IMR-90 (cell line): Measurements from ENCODE around the gene TP53BP2. TPM values are rescaled to one million over a fixed set of nuclear protein-coding genes. Genes with fewer than 3 reads are reported as not detected.

Experiments used
- ATAC-seq: fragments of 200-7000 bp; cut with Tn5 transposase; 2 replicates; pipeline ENCODE4 v1.9.1; 2020; ENCODE audit warnings: low read depth, mild to moderate bottlenecking, moderate library complexity
- BruUV-seq: library from RNA; stranded (reverse); fragments of 400-500 nt; replicated peaks from 2 replicates; lab custom pipeline; 2021; lab: Mats Ljungman, UMichigan
- CTCF ChIA-PET: fragments of 300-600 bp; formaldehyde crosslinking; extraction: SDS; loops from one replicate; lab custom pipeline; 2021; ENCODE audit warnings: antibody characterized with exemption; lab: Yijun Ruan, JAX
- POLR2A ChIA-PET: fragments of 300-600 bp; sonication (Branson Sonifier 250); formaldehyde crosslinking; loops from one replicate; lab custom pipeline; 2022; ENCODE audit warnings: antibody characterized with exemption; ENCODE audit not compliant: unreplicated experiment; lab: Charles Lee
- DNase-seq: peaks from one replicate; pipeline ENCODE4 v3.0.0; 2013
- H2AFZ ChIP-seq: replicated peaks from 2 replicates; pipeline ENCODE3; 2013; ENCODE audit warnings: low read length, mild to moderate bottlenecking; ENCODE audit not compliant: poor library complexity
- H2AK5ac ChIP-seq: 2 replicates; pipeline ENCODE4 v1.6.1; 2013; ENCODE audit warnings: low read depth, low read length, inconsistent platforms
- H2AK9ac ChIP-seq: replicated peaks from 2 replicates; pipeline ENCODE3; 2013; ENCODE audit warnings: mild to moderate bottlenecking, low read depth, low read length, moderate library complexity; ENCODE audit not compliant: poor library complexity
- H2BK120ac ChIP-seq: 2 replicates; pipeline ENCODE4 v1.6.1; 2013; ENCODE audit warnings: low read depth, low read length, inconsistent platforms
- H2BK15ac ChIP-seq: 3 replicates; pipeline ENCODE4 v1.6.1; 2013; ENCODE audit warnings: low read depth, low read length, inconsistent platforms
- H2BK20ac ChIP-seq: 2 replicates; pipeline ENCODE4 v1.6.1; 2013; ENCODE audit warnings: low read depth, mild to moderate bottlenecking, inconsistent platforms, low read length, moderate library complexity
- H2BK5ac ChIP-seq: 2 replicates; pipeline ENCODE4 v1.6.1; 2013; ENCODE audit warnings: mild to moderate bottlenecking, low read depth, low read length, inconsistent platforms; ENCODE audit not compliant: poor library complexity, severe bottlenecking
- H3K14ac ChIP-seq: replicated peaks from 2 replicates; pipeline ENCODE4 v1.6.1; 2013; ENCODE audit warnings: low read depth, low read length, inconsistent platforms
- H3K18ac ChIP-seq: 2 replicates; pipeline ENCODE4 v1.6.1; 2013; ENCODE audit warnings: low read depth, low read length, control low read depth
- H3K23ac ChIP-seq: 2 replicates; pipeline ENCODE4 v1.6.1; 2013; ENCODE audit warnings: low read depth, low read length, inconsistent platforms
- H3K27ac ChIP-seq: 2 replicates; pipeline ENCODE4 v1.5.1; 2013; ENCODE audit warnings: mild to moderate bottlenecking, control low read depth, low read length; ENCODE audit not compliant: insufficient read depth
- H3K27me3 ChIP-seq: 2 replicates; pipeline ENCODE4 v1.6.1; 2013; ENCODE audit warnings: low read length; ENCODE audit not compliant: control insufficient read depth, insufficient read depth
- H3K36me3 ChIP-seq: 2 replicates; pipeline ENCODE4 v1.6.1; 2013; ENCODE audit warnings: low read length, mixed read lengths; ENCODE audit not compliant: control insufficient read depth, insufficient read depth
- H3K4ac ChIP-seq: 2 replicates; pipeline ENCODE4 v1.6.1; 2013; ENCODE audit warnings: low read depth, low read length, inconsistent platforms
- H3K4me1 ChIP-seq: 2 replicates; pipeline ENCODE4 v1.6.1; 2013; ENCODE audit warnings: low read length, mixed read lengths; ENCODE audit not compliant: control insufficient read depth, insufficient read depth
- H3K4me2 ChIP-seq: 2 replicates; pipeline ENCODE4 v1.6.1; 2013; ENCODE audit warnings: low read depth, mild to moderate bottlenecking, control low read depth, low read length, moderate library complexity
- H3K4me3 ChIP-seq: 2 replicates; pipeline ENCODE4 v1.5.1; 2013; ENCODE audit warnings: low read depth, mild to moderate bottlenecking, control low read depth, low read length, moderate library complexity; ENCODE audit not compliant: insufficient read depth
- H3K56ac ChIP-seq: 2 replicates; pipeline ENCODE4 v1.6.1; 2013; ENCODE audit warnings: low read length, inconsistent platforms; ENCODE audit not compliant: insufficient read depth; ENCODE audit errors: extremely low read depth
- H3K79me1 ChIP-seq, 2 experiments: 2 replicates each; pipeline ENCODE4 v1.6.1; 2013; ENCODE audit warnings: low read length in 2 of 2, inconsistent platforms in 1 of 2, low read depth in 1 of 2
- H3K9ac ChIP-seq: 2 replicates; pipeline ENCODE4 v1.6.1; 2013; ENCODE audit warnings: low read depth, low read length, control low read depth
- H3K9me1 ChIP-seq: 2 replicates; pipeline ENCODE4 v1.6.1; 2013; ENCODE audit warnings: low read length, inconsistent platforms; ENCODE audit not compliant: insufficient read depth
- H3K9me3 ChIP-seq: 2 replicates; pipeline ENCODE4 v1.6.1; 2013; ENCODE audit warnings: low read length; ENCODE audit not compliant: control insufficient read depth, insufficient read depth
- H4K20me1 ChIP-seq: 2 replicates; pipeline ENCODE4 v1.6.1; 2013; ENCODE audit warnings: low read length, inconsistent platforms; ENCODE audit not compliant: insufficient read depth
- H4K5ac ChIP-seq: 2 replicates; pipeline ENCODE4 v1.6.1; 2013; ENCODE audit warnings: mild to moderate bottlenecking, low read depth, low read length, control low read depth
- H4K8ac ChIP-seq, 2 experiments: 2 replicates each; pipeline ENCODE4 v1.6.1; 2013; ENCODE audit warnings: low read depth in 2 of 2, low read length in 2 of 2, control low read depth in 1 of 2, inconsistent platforms in 1 of 2
- H4K91ac ChIP-seq: 2 replicates; pipeline ENCODE4 v1.6.1; 2013; ENCODE audit warnings: low read depth, low read length, inconsistent platforms; ENCODE audit not compliant: insufficient read depth
- BHLHE40 ChIP-seq: fragments of 150-350 bp; IDR thresholded peaks from 2 replicates; pipeline ENCODE4 v1.6.1; 2016; ENCODE audit warnings: mild to moderate bottlenecking, low read depth, low read length
- CEBPB ChIP-seq: IDR thresholded peaks from 2 replicates; pipeline ENCODE4 v1.6.1; 2012; ENCODE audit warnings: low read depth, low read length, improper control_type of control experiment
- CHD1 ChIP-seq: IDR thresholded peaks from 2 replicates; pipeline ENCODE4 v1.6.1; 2012; ENCODE audit warnings: low read depth, low read length, improper control_type of control experiment
- CTCF ChIP-seq: conservative IDR thresholded peaks from 2 replicates; pipeline ENCODE4 v1.5.1; 2012; ENCODE audit warnings: mild to moderate bottlenecking, low read depth, low read length, improper control_type of control experiment
- FOS ChIP-seq: fragments of 150-350 bp; IDR thresholded peaks from 2 replicates; pipeline ENCODE4 v1.6.1; 2016; ENCODE audit warnings: low read depth, low read length
- MAFK ChIP-seq: IDR thresholded peaks from 2 replicates; pipeline ENCODE4 v1.6.1; 2012; ENCODE audit warnings: low read depth, low read length, improper control_type of control experiment
- MAZ ChIP-seq: IDR thresholded peaks from 2 replicates; pipeline ENCODE4 v1.6.1; 2012; ENCODE audit warnings: low read depth, mild to moderate bottlenecking, low read length, improper control_type of control experiment, moderate library complexity, borderline replicate concordance
- MXI1 ChIP-seq: IDR thresholded peaks from 2 replicates; pipeline ENCODE4 v1.6.1; 2012; ENCODE audit warnings: low read depth, mild to moderate bottlenecking, low read length, moderate library complexity, borderline replicate concordance
- NFE2L2 ChIP-seq: fragments of 150-350 bp; IDR thresholded peaks from 2 replicates; pipeline ENCODE4 v1.6.1; 2016; ENCODE audit warnings: low read depth, mild to moderate bottlenecking, low read length
- POLR2A ChIP-seq: IDR thresholded peaks from 2 replicates; pipeline ENCODE4 v1.6.1; 2012; ENCODE audit warnings: mild to moderate bottlenecking, low read depth, low read length
- RAD21 ChIP-seq: IDR thresholded peaks from 2 replicates; pipeline ENCODE4 v1.6.1; 2012; ENCODE audit warnings: low read length, improper control_type of control experiment
- RCOR1 ChIP-seq: IDR thresholded peaks from 2 replicates; pipeline ENCODE4 v1.6.1; 2012; ENCODE audit warnings: mild to moderate bottlenecking, low read length, improper control_type of control experiment; ENCODE audit not compliant: insufficient replicate concordance
- RFX5 ChIP-seq: IDR thresholded peaks from 2 replicates; pipeline ENCODE4 v1.8.0; 2012; ENCODE audit warnings: low read depth, mild to moderate bottlenecking, low read length, moderate library complexity
- SMC3 ChIP-seq: fragments of 150-350 bp; IDR thresholded peaks from 2 replicates; pipeline ENCODE4 v1.6.1; 2016; ENCODE audit warnings: low read depth, mild to moderate bottlenecking, antibody characterized with exemption, low read length, moderate library complexity
- WGBS, 2 experiments: methylation state at CpG; one replicate each; pipeline versions ENCODE4 v1.1.5 to v1.1.7; 2013; ENCODE audit warnings: missing lambda C conversion rate in 2 of 2; ENCODE audit not compliant: insufficient read length in 1 of 2; ENCODE audit errors: extremely low coverage in 2 of 2; 5-methylcytosine and 5-hydroxymethylcytosine counted together
- dilution Hi-C: fragments of 300-500 bp; cut with HindIII; formaldehyde crosslinking; loops from one replicate; pipeline ENCODE4 v1.14.3; 2018; ENCODE audit warnings: low sequenced_read_pairs; ENCODE audit not compliant: unreplicated experiment
- in situ Hi-C: fragments of 300-500 bp; cut with MboI; formaldehyde crosslinking; loops from 3 replicates; pipeline ENCODE4 v1.14.3; 2019; ENCODE audit warnings: low sequenced_read_pairs, inconsistent platforms, mixed read lengths
- intact Hi-C: fragments of 100-400 bp; cut with micrococcal nuclease; formaldehyde crosslinking; loops from 2 replicates; pipeline ENCODE4 v1.10.0; 2022
- polyA plus RNA-seq, 3 experiments: library from polyadenylated mRNA; depleted of rRNA; stranded (reverse); fragments of >200 nt; gene quantifications; 2 replicates each; pipeline ENCODE4 v1.2.3, GENCODE V29; 2012; ENCODE audit warnings: low replicate concordance in 1 of 3
- total RNA-seq: library from RNA; depleted of rRNA; stranded (reverse); fragments of >200 nt; gene quantifications from 2 replicates; pipeline ENCODE4 v1.2.3, GENCODE V29; 2012
- TF ChIP-seq, protein P1 (sequence below): fragments of 150-350 bp; IDR thresholded peaks from 2 replicates; pipeline ENCODE4 v1.6.1; 2017; ENCODE audit warnings: mild to moderate bottlenecking, antibody characterized with exemption, low read length, low read depth
- TF ChIP-seq, protein P2 (sequence below): fragments of 150-350 bp; IDR thresholded peaks from 2 replicates; pipeline ENCODE4 v1.6.1; 2016; ENCODE audit warnings: low read depth, mild to moderate bottlenecking, low read length, moderate library complexity, borderline replicate concordance

Gene TP53BP2
- total and polyA plus RNA-seq, 2 of the 4 experiments (the other 2 are of a cell fraction), result 19.9 to 35.0 TPM

GRCh38 chr1:223793716-223794115, 52.0 kb downstream of the TP53BP2 start:
- H3K14ac ChIP-seq, result no peak overlapping the region
- H2AFZ ChIP-seq, result no peak overlapping the region
- H3K9ac ChIP-seq, result no peak overlapping the region
- in situ Hi-C loops (no loop called here), dilution Hi-C loops (no loop called here), intact Hi-C loops (no loop called here)
- no peak overlapping the region for H2BK120ac ChIP-seq
- H3K4me2 ChIP-seq, result no peak overlapping the region
- H4K5ac ChIP-seq, result no peak overlapping the region
- H2BK15ac ChIP-seq, result no peak overlapping the region
- no peak overlapping the region for H3K23ac ChIP-seq
- no CpG with 5 or more reads among the region's 4 CpGs for WGBS, 2 experiments
- no TSS peak for BruUV-seq
- H4K8ac ChIP-seq, result no peak overlapping the region
- no peak overlapping the region for H4K91ac ChIP-seq
- H3K36me3 ChIP-seq, result peaks cover 30% of the 10 kb centered on the region
- peaks cover 4% of the 10 kb centered on the region for H4K20me1 ChIP-seq
- CTCF ChIA-PET, result no interaction called here
- H3K4ac ChIP-seq, result no peak overlapping the region
- no peaks in the 10 kb centered on the region for H3K4me1 ChIP-seq
- POLR2A ChIA-PET, result no interaction called here
- no peak overlapping the region for H2AK5ac ChIP-seq
- H2BK5ac ChIP-seq, result no peak overlapping the region
- peaks cover 3% of the 10 kb centered on the region; the same call in 1 of the 2 replicates for H3K9me1 ChIP-seq
- H3K79me1 ChIP-seq, result peaks cover 8 to 45% of the 10 kb centered on the region in 2 experiments
- H3K56ac ChIP-seq, result no peak overlapping the region
- no peak overlapping the region for H3K18ac ChIP-seq
- ATAC-seq, result no peak
- no peak overlapping the region for H2BK20ac ChIP-seq
- H3K9me3 ChIP-seq, result no peaks in the 10 kb centered on the region
- no peak for TF ChIP-seq MXI1
- TF ChIP-seq, protein P1, sequence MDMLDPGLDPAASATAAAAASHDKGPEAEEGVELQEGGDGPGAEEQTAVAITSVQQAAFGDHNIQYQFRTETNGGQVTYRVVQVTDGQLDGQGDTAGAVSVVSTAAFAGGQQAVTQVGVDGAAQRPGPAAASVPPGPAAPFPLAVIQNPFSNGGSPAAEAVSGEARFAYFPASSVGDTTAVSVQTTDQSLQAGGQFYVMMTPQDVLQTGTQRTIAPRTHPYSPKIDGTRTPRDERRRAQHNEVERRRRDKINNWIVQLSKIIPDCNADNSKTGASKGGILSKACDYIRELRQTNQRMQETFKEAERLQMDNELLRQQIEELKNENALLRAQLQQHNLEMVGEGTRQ, result no peak
- TF ChIP-seq RCOR1, result no peak
- TF ChIP-seq NFE2L2, result no peak
- TF ChIP-seq CTCF, result no peak
- no peak for TF ChIP-seq FOS
- TF ChIP-seq CHD1, result no peak
- TF ChIP-seq BHLHE40, result no peak
- no peak for TF ChIP-seq POLR2A
- TF ChIP-seq RFX5, result no peak
- TF ChIP-seq RAD21, result no peak
- no peak for TF ChIP-seq CEBPB
- no peak for TF ChIP-seq MAZ
- TF ChIP-seq MAFK, result no peak
- TF ChIP-seq, protein P2, sequence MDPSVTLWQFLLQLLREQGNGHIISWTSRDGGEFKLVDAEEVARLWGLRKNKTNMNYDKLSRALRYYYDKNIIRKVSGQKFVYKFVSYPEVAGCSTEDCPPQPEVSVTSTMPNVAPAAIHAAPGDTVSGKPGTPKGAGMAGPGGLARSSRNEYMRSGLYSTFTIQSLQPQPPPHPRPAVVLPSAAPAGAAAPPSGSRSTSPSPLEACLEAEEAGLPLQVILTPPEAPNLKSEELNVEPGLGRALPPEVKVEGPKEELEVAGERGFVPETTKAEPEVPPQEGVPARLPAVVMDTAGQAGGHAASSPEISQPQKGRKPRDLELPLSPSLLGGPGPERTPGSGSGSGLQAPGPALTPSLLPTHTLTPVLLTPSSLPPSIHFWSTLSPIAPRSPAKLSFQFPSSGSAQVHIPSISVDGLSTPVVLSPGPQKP, result no peak
- TF ChIP-seq SMC3, result no peak
- no peaks in the 10 kb centered on the region for H3K27me3 ChIP-seq
- H2AK9ac ChIP-seq, result no peak overlapping the region
- no peak overlapping the region for H3K4me3 ChIP-seq
- DNase-seq, result no peak
- no peak overlapping the region for H3K27ac ChIP-seq
